ENCODE measurements around the gene LRRC56.

The LRRC56 gene

DNA sequence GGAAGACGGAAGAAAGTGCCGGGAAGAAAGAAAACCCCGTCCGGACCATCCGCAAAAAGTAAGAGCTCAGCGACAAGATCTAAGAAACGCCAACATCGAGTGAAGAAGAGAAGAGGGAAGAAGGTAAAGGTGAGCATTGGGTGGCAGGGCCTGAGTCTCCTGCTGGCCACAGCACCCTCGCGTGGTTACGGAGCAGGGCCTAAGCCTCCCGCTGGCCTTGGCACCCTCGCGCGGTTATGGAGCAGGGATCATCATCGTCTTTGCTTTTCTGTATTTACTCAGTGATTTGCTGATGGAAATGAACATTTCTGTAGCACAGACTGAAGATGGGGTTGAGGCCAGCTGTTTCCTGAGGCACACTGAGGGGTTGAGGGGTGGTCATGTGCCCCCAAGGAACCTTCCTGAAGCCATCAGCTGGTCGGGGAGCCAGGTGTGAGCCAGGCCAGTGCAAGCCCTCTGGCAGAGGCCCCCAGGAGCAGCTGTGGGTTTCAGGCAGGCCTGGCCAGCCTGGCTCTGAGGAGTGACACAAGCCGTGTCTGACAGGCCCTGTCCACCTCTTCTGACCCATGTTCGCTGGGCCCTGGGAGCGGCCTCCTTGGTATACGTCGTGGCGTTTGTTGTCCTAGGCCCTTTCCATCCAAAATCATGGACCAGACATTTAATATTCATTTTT lies 64.4 kb downstream of the LRRC56 start:
- DNase-seq: no peak

DNA sequence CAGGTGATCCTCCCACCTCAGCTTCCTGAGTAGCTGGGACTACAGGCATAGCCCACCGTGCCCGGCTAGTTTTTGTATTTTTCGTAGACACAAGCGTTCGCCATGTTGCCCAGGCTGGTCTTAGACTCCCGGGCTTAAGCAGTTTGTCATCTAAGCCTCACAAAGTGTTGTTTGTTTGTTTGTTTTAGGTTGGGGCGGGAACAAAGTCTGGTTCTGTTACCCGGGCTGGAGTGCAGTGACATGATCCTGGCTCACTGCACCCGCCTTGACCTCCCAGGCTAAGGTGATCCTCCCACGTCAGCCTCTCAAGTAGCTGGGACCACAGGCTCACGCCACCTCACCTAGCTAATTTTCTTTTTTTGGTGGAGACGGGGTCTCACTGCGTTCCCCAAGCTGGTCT lies 65.8 kb downstream of the LRRC56 start:
- DNase-seq: no peak

Data from suppressor macrophage treated with lipopolysaccharide for 1 hour (primary cell).